Duodenal mucosa (tissue), 2 donors: Measurements from ENCODE around the gene ACSS1.

Experiments used
- H3K27ac ChIP-seq: one replicate; pipeline ENCODE4 v1.7.0; 2013; ENCODE audit warnings: low read depth, low read length
- H3K27me3 ChIP-seq, 2 donors: one replicate each; pipeline ENCODE4 v1.7.0; 2013; ENCODE audit warnings: low read length in 2 of 2, control low read depth in 1 of 2; ENCODE audit not compliant: insufficient read depth in 2 of 2, control insufficient read depth in 1 of 2
- H3K36me3 ChIP-seq, 2 donors: one replicate each; pipeline ENCODE4 v1.7.0; 2013; ENCODE audit warnings: low read length in 2 of 2, control low read depth in 1 of 2; ENCODE audit not compliant: insufficient read depth in 2 of 2, control insufficient read depth in 1 of 2
- H3K4me1 ChIP-seq, 2 donors: one replicate each; pipeline ENCODE4 v1.7.0; 2013; ENCODE audit warnings: low read length in 2 of 2, control low read depth in 1 of 2; ENCODE audit not compliant: insufficient read depth in 2 of 2, control insufficient read depth in 1 of 2
- H3K4me3 ChIP-seq, 2 donors: one replicate each; pipeline ENCODE4 v1.7.0; 2013; ENCODE audit warnings: low read length in 2 of 2, low read depth in 1 of 2
- H3K9ac ChIP-seq, 2 donors: one replicate each; pipeline ENCODE4 v1.7.0; 2013; ENCODE audit warnings: low read length in 2 of 2, low read depth in 1 of 2
- H3K9me3 ChIP-seq, 2 donors: one replicate each; pipeline ENCODE4 v1.7.0; 2013; ENCODE audit warnings: low read length in 2 of 2, control low read depth in 1 of 2; ENCODE audit not compliant: control insufficient read depth in 1 of 2

ACSS1 gene

GRCh38 chr20:25032478-25033264 is 25.3 kb downstream of the ACSS1 start:
- Histone ChIP-seq H3K9me3 (no peaks in the 10 kb centered on the region), H3K9ac (peak overlapping the region; percentile 33 to 52), H3K27me3 (no peaks in the 10 kb centered on the region), H3K4me1 (peaks cover 42 to 47% of the 10 kb centered on the region in 2 donors), H3K27ac (no peak overlapping the region), H3K36me3 (peaks cover 13 to 14% of the 10 kb centered on the region in 2 donors), H3K4me3 (peak overlapping the region; percentile 0 to 8)

GRCh38 chr20:25032065-25032477 is 25.9 kb downstream of the ACSS1 start:
- Histone ChIP-seq H3K36me3 (peaks cover 13 to 14% of the 10 kb centered on the region in 2 donors), H3K9ac (peak overlapping the region; percentile 8 to 52), H3K27me3 (no peaks in the 10 kb centered on the region), H3K4me1 (peaks cover 36 to 41% of the 10 kb centered on the region in 2 donors), H3K9me3 (no peaks in the 10 kb centered on the region), H3K27ac (no peak overlapping the region), H3K4me3 (no peak overlapping the region)

- Histone ChIP-seq H3K27ac (no peak overlapping the region), H3K4me3 (no peak overlapping the region), H3K4me1 (peaks cover 28 to 33% of the 10 kb centered on the region in 2 donors), H3K9ac (no peak overlapping the region), H3K36me3 (peaks cover 13 to 14% of the 10 kb centered on the region in 2 donors), H3K9me3 (no peaks in the 10 kb centered on the region), H3K27me3 (no peaks in the 10 kb centered on the region)
Observed at GRCh38 chr20:25031241-25031640, 26.7 kb downstream of the ACSS1 start.

- peaks cover 18% of the 10 kb centered on the region in 2 donors for H3K36me3 ChIP-seq
- no peaks in the 10 kb centered on the region for H3K9me3 ChIP-seq
- H3K27ac ChIP-seq: no peak overlapping the region
- peaks cover 28% of the 10 kb centered on the region in 2 donors for H3K4me1 ChIP-seq
- no peak overlapping the region for H3K9ac ChIP-seq
- no peak overlapping the region for H3K4me3 ChIP-seq
- H3K27me3 ChIP-seq: no peaks in the 10 kb centered on the region
Observed at GRCh38 chr20:25030649-25031207, 27.2 kb downstream of the ACSS1 start.

- no peaks in the 10 kb centered on the region for H3K27me3 ChIP-seq
- no peak overlapping the region for H3K27ac ChIP-seq
- H3K9ac ChIP-seq: no peak overlapping the region
- no peak overlapping the region for H3K4me3 ChIP-seq
- no peaks in the 10 kb centered on the region for H3K9me3 ChIP-seq
- peaks cover 26 to 28% of the 10 kb centered on the region in 2 donors for H3K4me1 ChIP-seq
- peaks cover 22 to 24% of the 10 kb centered on the region in 2 donors for H3K36me3 ChIP-seq
Observed at GRCh38 chr20:25030007-25030648, 27.8 kb downstream of the ACSS1 start.

GRCh38 chr20:25025986-25026605 is 31.8 kb downstream of the ACSS1 start:
- H3K4me3 ChIP-seq: no peak overlapping the region
- peaks cover 22 to 28% of the 10 kb centered on the region in 2 donors for H3K4me1 ChIP-seq
- H3K27me3 ChIP-seq: no peaks in the 10 kb centered on the region
- no peaks in the 10 kb centered on the region for H3K9me3 ChIP-seq
- peaks cover 22 to 38% of the 10 kb centered on the region in 2 donors for H3K36me3 ChIP-seq
- no peak overlapping the region for H3K9ac ChIP-seq
- no peak overlapping the region for H3K27ac ChIP-seq

GRCh38 chr20:25025091-25025861 is 32.7 kb downstream of the ACSS1 start:
- H3K4me1 ChIP-seq: peaks cover 22 to 28% of the 10 kb centered on the region in 2 donors
- no peak overlapping the region for H3K4me3 ChIP-seq
- H3K9ac ChIP-seq: no peak overlapping the region
- peaks cover 27 to 41% of the 10 kb centered on the region in 2 donors for H3K36me3 ChIP-seq
- H3K27me3 ChIP-seq: no peaks in the 10 kb centered on the region
- H3K27ac ChIP-seq: no peak overlapping the region
- no peaks in the 10 kb centered on the region for H3K9me3 ChIP-seq

GRCh38 chr20:25024171-25024570 is 33.8 kb downstream of the ACSS1 start:
- H3K9ac ChIP-seq: no peak overlapping the region
- no peak overlapping the region for H3K27ac ChIP-seq

GRCh38 chr20:25023356-25023755 is 34.6 kb downstream of the ACSS1 start:
- H3K27ac ChIP-seq: no peak overlapping the region
- H3K27me3 ChIP-seq: no peaks in the 10 kb centered on the region
- peaks cover 22 to 33% of the 10 kb centered on the region in 2 donors for H3K4me1 ChIP-seq
- H3K9me3 ChIP-seq: no peaks in the 10 kb centered on the region
- peaks cover 25 to 48% of the 10 kb centered on the region in 2 donors for H3K36me3 ChIP-seq
- no peak overlapping the region for H3K9ac ChIP-seq
- H3K4me3 ChIP-seq: no peak overlapping the region

More at GRCh38 chr20:25024171-25024570, 33.8 kb downstream of the ACSS1 start:
- Histone ChIP-seq H3K27me3 (no peaks in the 10 kb centered on the region), H3K4me1 (peaks cover 22 to 28% of the 10 kb centered on the region in 2 donors), H3K9me3 (no peaks in the 10 kb centered on the region), H3K4me3 (no peak overlapping the region), H3K36me3 (peaks cover 22 to 43% of the 10 kb centered on the region in 2 donors)
